HT1080 (cell line): ENCODE results near the gene EMILIN3. TPM values are rescaled to one million over a fixed set of nuclear protein-coding genes. Genes with fewer than 3 reads are reported as not detected.

ENCODE experiments used
- DNase-seq: peaks from one replicate; pipeline ENCODE4 v3.0.0-alpha.2; 2015; ENCODE audit warnings: low read depth
- total RNA-seq: library from RNA; depleted of rRNA; stranded (reverse); fragments of >200 nt; shearing (Covaris generic); gene quantifications from 2 replicates; pipeline ENCODE4 v1.2.3, GENCODE V29; 2014

The EMILIN3 gene
- total RNA-seq, 1 experiment from 2014 or later, result not detected

DNA sequence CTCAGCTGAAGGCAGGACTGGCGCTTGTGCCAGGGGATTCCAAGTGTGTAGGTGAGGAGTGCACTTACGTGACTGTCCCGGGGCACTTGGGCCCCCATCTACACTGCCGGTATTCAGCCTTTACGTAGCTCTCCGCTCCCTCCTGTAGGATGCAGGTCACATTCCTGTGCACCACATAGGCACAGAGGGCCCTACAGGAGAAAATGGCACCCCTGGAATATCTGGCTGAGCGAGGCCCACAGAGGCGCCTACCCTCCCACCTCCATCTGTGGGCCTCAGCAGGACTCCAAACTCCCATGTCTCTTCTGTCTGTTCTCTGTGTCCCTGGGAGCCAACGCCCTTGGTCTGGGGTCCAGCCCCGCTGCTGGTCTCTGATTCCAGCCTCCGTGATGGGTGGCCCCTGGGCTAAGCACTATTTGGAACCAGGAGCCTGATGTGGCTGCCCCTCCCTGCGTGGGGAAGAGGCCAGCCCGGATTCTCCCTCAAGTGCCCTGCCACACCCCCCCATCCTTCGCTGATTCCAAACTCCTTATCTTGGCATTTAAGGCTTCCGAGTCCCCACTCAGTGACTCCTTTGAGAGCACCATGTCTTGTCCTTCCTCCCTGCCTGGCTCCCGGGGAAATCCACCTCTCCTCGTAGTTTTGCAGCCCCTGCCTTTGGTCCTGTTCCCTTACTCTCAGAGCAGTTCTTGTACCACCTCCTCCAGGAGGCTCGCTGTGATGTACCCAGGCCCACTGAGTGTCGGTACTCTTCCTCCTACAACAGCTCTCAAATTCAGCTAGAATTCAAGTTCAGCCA is 1.5 kb downstream of the EMILIN3 start:
- DNase-seq, result no peak

DNA sequence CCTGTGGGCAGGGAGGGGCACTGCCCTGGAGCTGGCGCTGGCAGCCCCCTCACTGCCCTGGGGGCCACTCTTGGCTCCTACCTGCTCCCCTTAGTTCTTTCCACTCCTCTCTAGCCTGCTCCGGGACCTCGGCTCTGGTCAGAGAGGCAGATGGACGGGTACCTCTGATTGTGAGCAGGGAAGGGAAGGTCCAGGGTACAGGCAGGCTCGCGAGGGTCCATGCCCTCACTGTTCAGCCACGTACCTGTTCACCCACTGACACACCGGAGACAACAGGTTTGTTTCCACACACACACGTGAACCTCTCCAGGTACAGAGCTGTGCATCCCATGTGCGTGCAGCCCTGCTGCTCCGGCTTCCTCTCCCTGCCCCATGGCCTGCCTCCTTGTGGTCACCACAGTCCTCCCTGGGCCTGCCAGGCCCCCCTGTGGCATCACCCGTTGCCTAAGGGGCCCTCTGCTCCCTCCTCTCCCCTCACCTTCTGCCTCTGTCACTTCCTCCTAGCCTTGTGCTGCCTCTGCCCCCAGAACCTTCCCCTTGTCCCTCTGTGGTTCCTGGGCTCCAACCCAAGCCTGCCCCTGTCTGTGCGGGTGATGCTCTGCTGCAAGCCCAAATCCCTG is 2.3 kb downstream of the EMILIN3 start:
- DNase-seq, result no peak

DNA sequence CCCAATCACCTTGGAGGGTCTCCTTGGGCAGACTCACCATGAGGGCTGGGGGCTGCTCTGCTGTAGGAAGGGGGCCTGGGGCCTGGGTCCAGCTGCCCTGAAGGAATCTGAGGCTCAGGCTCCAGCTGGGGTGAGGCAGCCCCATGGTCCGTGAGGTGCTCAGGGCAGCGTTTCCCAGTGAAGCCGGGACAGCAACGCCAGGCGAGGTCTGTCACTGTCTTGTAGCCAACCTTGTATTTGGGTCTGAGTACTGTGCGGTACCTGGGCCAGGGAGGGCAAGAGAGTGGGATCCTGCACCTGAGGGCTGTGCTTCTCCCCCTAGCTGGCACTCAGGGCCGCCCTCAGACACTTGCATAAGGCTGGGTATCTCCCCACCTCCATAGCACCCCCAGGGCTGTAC is 3.0 kb downstream of the EMILIN3 start:
- DNase-seq, result no peak

DNA sequence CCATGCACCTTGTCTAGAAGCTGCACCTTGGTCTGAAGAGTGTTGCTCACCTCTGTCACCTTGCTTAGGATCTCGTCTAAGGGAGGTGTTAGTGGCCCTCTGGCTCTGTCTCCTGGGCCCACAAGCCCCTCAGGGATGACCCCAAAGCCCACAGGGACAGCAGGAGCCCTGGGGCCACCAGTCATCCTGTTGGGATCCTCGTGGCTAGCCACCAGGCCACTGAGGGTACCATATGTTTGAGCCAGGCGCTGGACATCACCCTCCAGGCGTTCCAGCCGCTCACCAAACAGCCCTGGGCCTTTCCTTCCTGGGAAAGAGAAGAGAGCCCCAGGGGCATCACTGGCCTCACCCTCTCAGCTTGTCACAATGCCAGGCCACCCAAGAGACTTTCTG is 3.9 kb downstream of the EMILIN3 start:
- no peak for DNase-seq

DNA sequence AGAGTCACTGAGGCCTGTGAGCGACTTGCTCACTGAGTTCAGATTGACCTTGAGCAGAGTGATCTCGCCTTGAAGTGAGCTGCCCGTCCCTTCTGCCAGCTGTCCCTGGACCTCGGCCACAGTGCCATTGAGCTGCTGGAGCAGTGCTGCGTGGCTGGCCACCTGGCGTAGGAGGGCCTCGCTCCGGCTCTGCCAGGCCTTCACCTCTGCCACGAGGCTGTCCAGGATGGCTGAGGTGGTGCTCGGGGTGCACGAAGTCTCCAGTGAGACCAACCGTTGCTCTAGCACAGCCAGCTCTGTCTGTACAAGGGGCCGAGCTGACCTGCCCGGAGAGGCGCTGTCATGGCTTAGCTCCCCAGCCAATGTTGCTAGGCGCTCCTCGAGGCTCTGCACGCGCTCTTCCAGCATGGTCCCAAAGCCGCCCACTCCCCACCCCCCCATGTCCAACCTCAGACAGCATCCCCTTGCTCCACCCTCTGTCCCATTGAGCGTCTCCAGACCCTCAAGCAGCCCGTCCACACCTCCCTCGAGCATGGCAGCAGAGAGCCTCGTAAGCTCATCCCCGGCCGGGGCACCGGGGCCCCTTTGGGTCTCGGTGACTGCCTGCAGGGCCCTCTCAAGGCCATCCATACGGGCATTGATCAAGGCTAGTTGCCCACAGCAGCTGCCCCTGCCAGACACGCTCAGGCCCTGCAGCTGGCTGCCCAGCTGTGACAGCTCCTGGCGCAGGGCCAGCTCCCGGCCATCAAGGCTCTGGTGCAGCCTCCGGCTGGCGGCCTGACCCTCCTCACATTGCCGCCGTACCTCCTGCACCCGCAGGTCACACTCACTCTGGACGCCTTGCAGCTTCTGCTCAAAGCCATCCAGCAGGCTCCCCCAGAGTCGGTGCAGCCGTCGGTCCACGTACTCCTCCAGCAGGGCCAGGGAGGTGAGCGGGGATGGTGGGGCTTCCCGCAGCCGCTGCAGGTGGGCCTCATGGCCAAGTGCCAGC is 4.6 kb downstream of the EMILIN3 start:
- DNase-seq, result no peak

DNA sequence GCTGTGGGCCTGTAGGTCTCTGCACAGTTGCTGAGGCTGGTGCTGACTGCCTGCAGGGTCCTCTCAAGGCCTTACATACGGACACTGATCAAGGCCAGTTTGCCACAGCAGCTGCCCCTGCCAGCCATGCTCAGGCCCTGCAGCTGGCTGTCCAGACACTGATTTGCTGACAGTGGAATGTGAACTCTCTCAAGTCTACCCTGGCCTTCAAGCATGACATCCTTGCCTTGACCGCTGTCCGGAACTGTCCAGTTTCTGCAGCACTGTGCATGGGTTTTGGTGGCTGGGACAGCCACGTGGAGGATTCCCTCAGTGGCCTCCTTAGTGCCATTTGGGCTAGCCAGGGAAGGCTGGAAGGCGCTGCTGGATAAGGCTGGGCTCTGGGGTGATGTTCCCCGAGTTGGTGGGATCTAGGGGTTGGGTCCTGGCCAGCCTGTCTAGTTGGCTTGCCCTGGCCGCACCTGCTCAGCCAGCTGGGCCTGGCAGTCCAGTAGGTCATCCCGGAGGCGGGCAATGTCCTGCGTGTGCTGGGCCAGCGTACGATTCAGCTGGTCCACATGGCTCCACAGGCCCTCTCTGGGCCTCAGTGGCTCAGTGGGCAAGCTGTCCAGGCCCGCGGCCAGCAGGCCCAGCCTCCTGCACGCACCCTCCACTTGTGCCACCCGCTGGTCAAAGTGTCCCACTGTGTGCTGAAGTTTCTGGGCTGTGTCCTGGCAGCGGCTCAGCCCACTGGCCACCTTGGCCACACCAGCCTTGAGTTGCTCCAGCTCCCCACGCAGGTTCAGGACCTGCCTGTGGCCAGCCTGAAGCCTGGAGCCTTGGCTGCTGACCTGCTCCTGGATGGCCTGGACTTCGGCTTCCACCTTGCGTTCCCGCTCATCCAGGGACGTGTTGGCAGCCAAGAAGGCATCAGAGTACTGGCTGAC is 5.5 kb downstream of the EMILIN3 start:
- DNase-seq, result no peak

DNA sequence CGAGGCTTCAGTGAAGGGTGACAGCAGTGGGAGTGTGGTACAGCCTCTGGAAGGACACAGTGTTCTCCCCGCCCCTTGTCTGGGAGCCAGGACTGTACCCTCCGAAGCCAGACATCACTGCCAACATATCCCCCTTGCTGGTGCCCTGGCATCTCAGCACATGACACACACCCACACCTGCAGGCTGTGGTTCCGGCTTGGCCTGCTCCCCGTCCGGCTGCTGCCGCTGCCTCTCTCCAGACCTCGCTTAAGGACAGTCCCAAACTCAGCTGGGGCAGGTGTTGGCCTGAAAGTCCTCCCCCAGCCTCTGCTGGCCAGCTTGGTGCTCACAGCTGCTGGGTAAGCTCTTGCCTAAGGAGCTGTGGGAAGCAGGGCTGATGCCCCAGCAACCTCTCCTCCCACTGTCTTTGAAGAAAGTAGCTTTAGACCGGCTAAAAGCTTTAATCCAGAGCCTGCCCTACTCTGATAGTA is 7.0 kb downstream of the EMILIN3 start:
- DNase-seq, result no peak

DNA sequence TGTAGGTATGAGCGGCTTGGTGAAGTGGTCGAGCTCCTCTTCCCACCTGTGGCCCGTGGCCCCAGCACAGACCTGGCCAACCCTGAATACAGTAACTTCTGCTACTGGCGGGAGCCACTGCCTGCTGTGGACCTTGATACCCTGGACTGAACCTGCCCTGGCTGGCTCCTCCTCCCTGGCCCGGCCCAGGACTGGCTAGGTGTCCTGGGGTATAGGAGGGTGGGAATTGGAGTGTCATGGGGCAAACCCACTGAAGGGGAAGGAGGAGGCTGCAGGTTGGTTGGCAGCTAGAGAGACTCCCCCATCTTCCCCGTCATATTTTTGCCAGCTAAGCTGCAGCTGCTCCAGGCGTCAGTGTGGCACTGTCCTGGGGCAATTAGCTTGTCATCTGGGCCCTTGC is 7.9 kb downstream of the EMILIN3 start:
- no peak for DNase-seq

DNA sequence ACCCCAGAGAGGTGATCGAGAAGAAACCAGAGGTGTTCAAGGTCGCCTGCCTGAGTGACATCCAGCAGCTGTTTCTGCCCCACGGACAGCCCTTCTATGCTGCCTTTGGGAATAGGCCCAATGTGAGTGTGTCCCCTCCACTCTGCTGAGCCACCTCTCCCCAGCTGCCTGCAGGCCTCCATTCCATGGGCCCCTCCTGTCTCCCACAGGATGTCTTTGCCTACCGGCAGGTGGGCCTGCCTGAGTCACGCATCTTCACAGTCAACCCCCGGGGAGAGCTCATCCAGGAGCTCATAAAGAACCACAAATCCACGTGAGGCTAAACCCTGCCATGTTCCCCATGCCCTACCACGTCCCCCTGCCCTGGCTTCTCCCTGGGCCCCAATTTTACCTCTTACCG is 8.4 kb downstream of the EMILIN3 start:
- no peak for DNase-seq

DNA sequence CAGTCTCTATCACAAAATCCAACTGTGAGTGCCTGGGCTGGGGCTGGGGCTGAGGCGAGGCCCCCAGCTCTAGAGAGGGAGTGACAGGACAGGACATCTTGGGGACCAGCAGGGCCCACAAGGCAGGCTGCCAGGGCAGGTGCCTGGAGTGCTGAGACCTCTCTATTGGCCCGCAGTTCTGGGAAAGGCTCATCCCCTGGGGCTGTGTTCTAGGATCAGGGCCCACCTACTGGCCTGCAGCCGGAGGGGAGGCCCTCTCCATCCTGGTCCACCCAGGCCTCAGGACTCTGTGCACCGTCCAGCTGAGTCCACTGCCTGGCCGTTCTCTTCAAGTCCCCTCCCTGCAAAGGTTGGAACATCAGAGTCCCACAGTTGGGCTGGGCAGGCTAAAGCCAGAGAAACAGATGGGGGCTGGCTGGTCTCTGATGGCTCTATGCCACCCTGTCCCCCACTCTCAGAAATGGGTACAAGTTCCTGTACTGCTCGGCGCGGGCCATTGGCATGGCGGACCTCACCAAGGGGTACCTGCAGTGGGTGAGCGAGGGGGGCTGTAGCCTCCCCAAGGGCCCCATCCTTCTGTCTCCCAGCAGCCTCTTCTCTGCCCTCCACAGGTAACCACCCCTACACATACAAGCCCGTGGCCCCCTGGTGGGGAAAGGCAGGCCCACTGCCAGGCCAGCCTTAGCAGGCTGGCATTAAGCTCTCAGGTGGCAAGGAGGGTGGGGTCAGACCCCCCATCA is 9.0 kb downstream of the EMILIN3 start:
- DNase-seq, result no peak

GRCh38 chr20:41356951-41357350 is 9.7 kb downstream of the EMILIN3 start:
- DNase-seq, result no peak

DNA sequence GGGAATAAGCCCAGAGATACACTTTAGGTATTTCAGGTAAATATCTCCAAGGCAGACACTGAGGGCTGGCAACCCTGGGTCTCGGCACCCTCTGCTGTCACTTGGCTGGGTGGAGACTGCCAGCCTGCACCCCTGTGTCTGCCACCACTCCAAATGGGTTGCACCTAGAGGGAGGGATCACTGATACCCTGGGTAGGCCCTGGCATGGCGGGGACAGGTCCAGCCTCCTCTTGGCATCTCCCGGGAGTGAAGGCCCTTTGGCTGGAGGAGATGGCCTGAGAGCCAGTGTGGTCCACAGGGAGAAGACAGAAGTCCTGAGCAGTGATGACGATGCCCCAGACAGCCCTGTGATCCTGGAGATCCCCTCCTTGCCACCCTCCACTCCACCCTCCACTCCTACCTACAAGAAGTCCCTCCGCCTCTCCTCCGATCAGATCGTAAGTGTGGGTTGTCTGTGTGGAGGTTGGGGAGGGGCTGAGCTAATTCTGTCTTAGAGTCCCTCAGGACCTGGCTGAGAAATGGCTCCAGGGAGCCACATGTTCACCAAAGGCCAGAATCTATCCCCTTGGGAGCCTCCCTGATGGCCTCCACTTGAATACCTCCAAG is 10.9 kb downstream of the EMILIN3 start:
- DNase-seq, result no peak

- DNase-seq, result no peak
Measured at GRCh38 chr20:41355192-41355591, 11.4 kb downstream of the EMILIN3 start.

- DNase-seq, result no peak
Measured at GRCh38 chr20:41353530-41353929, 13.1 kb downstream of the EMILIN3 start.

GRCh38 chr20:41352666-41353065 is 14.0 kb downstream of the EMILIN3 start:
- no peak for DNase-seq

DNA sequence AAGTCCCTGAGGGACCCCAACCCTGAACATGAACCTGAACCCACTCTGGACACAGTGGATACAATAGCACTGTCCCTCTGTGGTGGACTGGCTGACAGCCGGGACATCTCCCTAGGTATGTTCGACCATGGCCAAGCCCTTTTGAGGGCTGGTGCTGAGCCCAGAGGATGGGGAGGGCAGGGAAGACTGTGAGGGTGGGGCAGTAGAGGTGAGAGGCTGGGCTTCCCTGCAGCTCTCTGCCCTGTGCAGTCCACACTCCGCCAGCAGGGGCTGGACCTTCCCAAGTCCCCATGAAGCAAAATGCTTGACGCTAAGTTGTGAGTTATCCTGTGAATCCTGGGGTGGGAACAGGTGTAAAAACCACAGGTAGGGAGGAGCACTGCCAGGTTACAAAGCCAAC is 14.5 kb downstream of the EMILIN3 start:
- no peak for DNase-seq

- no peak for DNase-seq
Measured at GRCh38 chr20:41350408-41350962, 16.1 kb downstream of the EMILIN3 start.

GRCh38 chr20:41349943-41350342 is 16.7 kb downstream of the EMILIN3 start:
- DNase-seq, result no peak

- DNase-seq, result no peak
Measured at GRCh38 chr20:41349266-41349665, 17.4 kb downstream of the EMILIN3 start.
